Measurements from ENCODE around the gene RASSF3. TPM values are rescaled to one million over a fixed set of nuclear protein-coding genes. Genes with fewer than 3 reads are reported as not detected.

RASSF3 gene
- total and polyA plus RNA-seq, 2 experiments from 2014 or later: 20.6 to 39.6 TPM

- no peaks in the 10 kb centered on the region for H3K36me3 ChIP-seq (ENCODE audit: insufficient read depth)
- no peaks in the 10 kb centered on the region for H3K9me3 Mint-ChIP-seq
- H3K4me1 ChIP-seq (ENCODE audit: insufficient read depth): no peaks in the 10 kb centered on the region
- DNase-seq (ENCODE audit: low spot score) (no peak), ATAC-seq (no peak)
- H2AFZ ChIP-seq: no peak overlapping the region
- no peaks in the 10 kb centered on the region for H3K4me1 Mint-ChIP-seq
- H3K27me3 ChIP-seq (ENCODE audit: insufficient read depth): no peaks in the 10 kb centered on the region
- no peaks in the 10 kb centered on the region for H3K79me2 ChIP-seq (replicated peaks; ENCODE audit: insufficient read depth)
- H3K4me3 Mint-ChIP-seq: no peak overlapping the region
- TF ChIP-seq CREB1 (CRISPR knock-in tag; IDR thresholded peaks at IDR 0.05; ENCODE audit: low read depth): no peak
- no peak for TF ChIP-seq ZNF331 (CRISPR knock-in tag; IDR thresholded peaks at IDR 0.05; ENCODE audit: low read depth)
- no peak for TF ChIP-seq ZNF462 (CRISPR knock-in tag; IDR thresholded peaks at IDR 0.05)
- no peak for TF ChIP-seq JUNB (IDR thresholded peaks at IDR 0.05; ENCODE audit: unreplicated experiment)
- TF ChIP-seq EZH2phosphoT487 (IDR thresholded peaks at IDR 0.05; ENCODE audit: unreplicated experiment): no peak
- no peak for TF ChIP-seq CTCF (conservative IDR thresholded peaks at IDR 0.05; ENCODE audit: low read depth in 2 of 2)
- H3K4me3 ChIP-seq: no peak overlapping the region
- no peaks in the 10 kb centered on the region for H4K20me1 ChIP-seq (replicated peaks; ENCODE audit: insufficient read depth)
- no peak overlapping the region for H3K27ac ChIP-seq (ENCODE audit: low read depth)
- no peaks in the 10 kb centered on the region for H3K27me3 Mint-ChIP-seq (ENCODE audit: insufficient read depth, low read depth, poor library complexity)
- H3F3A ChIP-seq (replicated peaks; ENCODE audit: low read depth): no peaks in the 10 kb centered on the region
- H3K27ac Mint-ChIP-seq: no peak overlapping the region
- H3K36me3 Mint-ChIP-seq (ENCODE audit: low read depth): peaks cover 14% of the 10 kb centered on the region
- 0 out of 2 replicates have a peak, but pooled peaks cover 4% of the 10 kb centered on the region for H3K9me2 ChIP-seq (ENCODE audit: insufficient read depth)
- H3K4me2 ChIP-seq: no peak overlapping the region
These were observed 103.1 kb downstream of the RASSF3 start for GRCh38 chr12:64713376-64713775.
